GM18507 (cell line): Measurements from ENCODE around the gene CFAP53.
A peak's percentile ranks its signal among the peaks of the same experiment; 100 is the strongest.

ENCODE experiments used
- DNase-seq: peaks from one replicate; pipeline ENCODE4 v3.0.0; 2011; ENCODE audit warnings: low read depth; ENCODE audit not compliant: insufficient read length; ENCODE audit errors: extremely low spot score
- FAIRE-seq: peaks from 2 replicates; lab custom pipeline; 2011; peaks lifted over from hg19 to GRCh38; lab: Jason Lieb, UNC

Gene CFAP53

DNA sequence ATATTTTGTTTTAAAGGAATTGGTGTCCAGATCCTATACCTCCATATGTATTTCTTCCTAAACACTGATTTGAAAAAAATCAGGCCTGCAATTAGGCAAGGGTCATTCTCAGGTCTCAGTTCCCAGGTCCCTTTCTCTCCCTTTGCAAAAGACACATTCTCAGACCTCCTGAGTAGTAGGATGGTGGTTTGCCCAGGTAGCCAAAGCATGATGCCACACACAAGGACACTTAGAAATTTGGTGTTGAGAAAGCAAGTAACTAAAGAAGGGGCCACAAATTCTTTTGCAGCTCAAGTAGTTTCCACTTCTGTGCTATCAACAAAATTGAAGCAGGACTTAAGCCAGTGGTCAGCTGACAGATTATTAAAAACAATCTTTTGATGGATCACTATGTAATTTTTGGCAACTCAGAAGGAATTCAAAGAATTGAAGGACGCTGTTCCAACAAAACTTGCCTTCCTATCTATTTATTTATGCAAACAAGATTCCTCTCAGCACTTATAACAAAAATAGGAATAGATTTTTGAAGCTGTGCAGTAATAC lies 64.7 kb downstream of the CFAP53 start:
- DNase-seq: no peak

DNA sequence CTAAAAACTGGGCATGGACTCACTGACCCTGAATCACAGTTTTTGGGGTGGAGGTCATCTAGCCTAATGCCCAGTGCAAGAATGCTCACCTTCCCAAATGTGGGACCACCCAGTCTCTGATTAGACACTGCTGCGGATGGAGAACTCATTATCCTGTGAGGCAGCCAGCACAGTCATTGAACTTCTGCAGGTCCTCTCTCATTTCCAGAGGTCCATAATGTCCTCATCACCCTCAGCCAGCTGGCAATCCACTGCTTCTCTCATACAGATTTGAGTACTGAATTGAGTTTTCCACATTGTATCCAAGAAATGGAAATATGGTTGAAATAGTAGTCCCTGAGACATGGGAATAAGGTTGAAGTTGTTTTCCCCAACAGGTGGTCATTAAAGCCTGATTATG lies 66.4 kb downstream of the CFAP53 start:
- FAIRE-seq (no peak), DNase-seq (no peak)

More for the DNA sequence above, 64.7 kb downstream of the CFAP53 start:
- FAIRE-seq: no peak

GRCh38 chr18:50199346-50199855 lies 66.9 kb downstream of the CFAP53 start:
- DNase-seq (no peak), FAIRE-seq (no peak)

DNA sequence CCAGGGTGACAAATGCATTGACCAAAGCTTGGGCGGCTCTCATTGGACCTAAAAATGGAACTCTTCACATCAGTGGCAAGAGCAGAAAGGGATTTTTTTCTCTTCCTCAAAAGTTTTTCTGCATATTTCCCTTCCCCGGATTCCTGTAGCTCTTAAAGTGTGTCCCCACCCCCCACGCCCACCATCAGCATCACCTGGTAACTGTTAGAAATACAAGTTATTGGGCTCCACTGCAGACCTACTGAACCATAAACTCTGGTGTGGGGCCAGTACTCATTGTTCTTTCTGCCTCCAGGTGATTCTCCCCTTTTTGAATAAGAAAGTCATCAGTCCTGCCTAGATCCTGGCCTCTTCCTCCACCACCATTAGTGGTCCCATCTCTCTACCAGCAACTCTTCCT lies 70.0 kb downstream of the CFAP53 start:
- FAIRE-seq (no peak), DNase-seq (no peak)

- FAIRE-seq (no peak), DNase-seq (no peak)
These were observed 70.6 kb downstream of the CFAP53 start for GRCh38 chr18:50195689-50196088.

DNA sequence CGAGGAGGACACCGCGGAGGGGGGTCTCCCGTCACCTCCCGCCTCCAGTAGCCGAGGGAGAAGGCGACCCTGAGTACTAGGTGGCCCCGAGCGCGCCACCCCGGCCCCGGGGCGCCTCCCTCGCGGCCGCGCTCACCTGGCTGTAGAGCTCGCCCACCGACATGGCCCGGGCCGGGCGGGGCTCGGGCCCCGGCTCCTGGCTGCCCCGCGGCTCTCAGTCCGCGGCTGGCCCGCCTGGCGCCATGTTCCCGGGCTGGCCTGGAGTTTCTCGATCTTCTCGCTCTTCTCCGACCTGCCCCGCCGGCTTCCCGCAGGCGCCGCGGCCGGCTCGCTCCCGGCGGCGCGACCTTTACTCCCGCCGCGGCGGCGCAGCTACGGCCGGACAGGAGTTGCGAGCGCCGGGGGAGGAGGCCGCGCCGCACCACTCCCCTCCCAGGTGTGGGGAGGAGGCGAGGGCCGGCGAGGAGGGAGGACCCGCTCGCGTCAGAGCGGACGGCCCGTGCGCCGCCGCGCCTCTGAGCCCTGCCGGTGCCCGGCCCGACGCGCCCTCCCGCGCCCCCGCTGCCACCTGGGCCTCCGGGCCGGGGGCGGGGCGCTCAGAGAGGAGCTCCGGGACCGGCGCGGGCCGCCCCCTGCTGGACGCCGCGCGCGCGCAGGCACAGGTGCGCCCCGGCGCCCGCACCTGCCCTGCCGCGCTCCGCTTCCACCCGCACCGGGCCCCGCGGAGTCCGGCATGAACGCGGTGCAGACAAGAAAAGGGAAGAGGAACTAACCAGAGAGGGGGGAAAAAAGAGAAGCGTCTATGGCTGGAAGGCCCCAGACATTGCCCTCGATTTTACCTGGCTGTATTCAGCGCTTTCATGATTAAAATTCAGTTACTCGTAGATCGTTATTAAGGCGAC lies 71.4 kb downstream of the CFAP53 start, which contains the start of gene MYO5B:
Gene MYO5B (minus strand): TSS at position 517 of the 902 bp plus-strand sequence. CDS start 354 bp downstream, at position 163.
- DNase-seq: peak; percentile 54

DNA sequence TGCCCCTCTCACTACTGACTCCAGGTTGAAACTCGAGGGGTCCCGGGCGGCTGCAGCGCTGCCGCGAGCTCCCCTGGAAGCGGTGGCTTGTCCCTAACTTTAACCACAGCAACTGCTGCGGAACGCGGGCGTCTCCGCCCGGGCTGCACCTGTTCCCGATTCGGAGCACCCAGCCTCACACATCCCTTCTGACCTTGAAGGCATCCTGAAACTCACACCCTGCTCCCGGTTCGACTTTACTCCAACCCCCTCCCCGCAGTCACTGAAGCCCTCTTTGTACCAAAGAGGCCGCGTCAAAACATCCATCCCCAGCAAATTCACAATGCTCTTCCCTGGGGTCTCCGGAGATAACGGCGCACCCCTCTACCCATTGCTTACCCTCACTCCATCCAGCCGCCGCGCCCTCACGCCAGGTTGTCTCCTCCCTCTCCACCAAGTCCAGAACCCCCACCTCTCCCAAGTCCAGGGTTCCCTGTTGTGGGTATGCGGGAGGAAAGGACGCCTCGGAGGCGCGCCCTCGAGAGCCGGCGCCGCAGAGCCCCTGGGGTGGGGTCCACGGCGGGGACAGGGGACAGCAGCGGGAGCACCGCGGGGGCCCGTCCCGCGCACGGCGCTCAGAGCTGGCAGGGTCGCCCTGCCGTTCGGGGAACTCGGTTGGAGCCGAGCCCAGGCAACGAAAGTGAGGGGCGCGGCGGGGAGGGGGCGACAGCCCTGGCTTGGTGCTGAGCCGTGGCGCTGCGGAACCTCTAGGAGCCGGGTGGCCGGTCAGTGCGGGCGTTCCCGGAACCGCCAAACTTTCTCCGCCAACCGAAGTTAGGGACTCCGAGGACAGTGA lies 72.3 kb downstream of the CFAP53 start:
- FAIRE-seq: no peak
- DNase-seq: no peak

More for the DNA sequence above, 71.4 kb downstream of the CFAP53 start, which contains the start of gene MYO5B:
- FAIRE-seq: no peak

GRCh38 chr18:50192995-50193795 lies 73.1 kb downstream of the CFAP53 start:
- DNase-seq (no peak), FAIRE-seq (no peak)

DNA sequence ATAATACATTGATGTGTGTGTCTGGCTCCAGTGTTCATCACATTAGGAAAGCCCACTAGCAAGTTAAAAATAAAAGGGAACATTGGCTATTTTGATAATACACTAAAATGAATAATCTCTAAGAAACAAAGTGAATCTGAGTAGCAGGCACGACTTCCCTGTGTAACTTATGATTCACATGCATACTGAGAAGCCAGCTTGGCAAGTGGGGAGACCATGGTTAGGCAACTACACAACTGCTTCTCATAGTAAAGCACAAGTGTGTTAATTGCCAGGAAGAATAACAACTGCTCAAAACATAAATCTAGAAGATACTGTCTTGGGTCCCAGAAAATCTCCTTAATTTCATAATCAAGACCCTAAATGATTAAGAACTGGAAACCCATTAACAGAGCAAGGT lies 75.4 kb downstream of the CFAP53 start:
- DNase-seq: no peak

DNA sequence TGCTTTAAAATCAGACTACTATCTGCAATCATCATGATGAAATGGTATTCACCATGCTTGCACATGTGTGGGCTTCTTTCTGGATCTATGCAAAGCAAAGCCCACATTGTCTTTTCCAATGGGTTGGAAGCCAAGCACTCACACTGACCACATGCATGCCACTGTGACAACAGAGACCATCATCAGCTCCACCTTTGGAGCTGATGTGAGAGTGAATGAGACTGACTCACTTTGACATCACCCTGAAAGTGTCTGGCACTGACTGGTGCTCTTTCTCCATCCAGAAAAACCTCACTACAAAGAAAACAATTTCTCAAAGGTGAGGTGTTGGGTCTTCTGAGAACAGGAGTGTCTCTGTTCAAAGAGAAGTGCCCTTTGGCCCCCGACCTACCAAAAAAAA lies 76.1 kb downstream of the CFAP53 start:
- FAIRE-seq (no peak), DNase-seq (no peak)

More for the DNA sequence above, 75.4 kb downstream of the CFAP53 start:
- FAIRE-seq: no peak

DNA sequence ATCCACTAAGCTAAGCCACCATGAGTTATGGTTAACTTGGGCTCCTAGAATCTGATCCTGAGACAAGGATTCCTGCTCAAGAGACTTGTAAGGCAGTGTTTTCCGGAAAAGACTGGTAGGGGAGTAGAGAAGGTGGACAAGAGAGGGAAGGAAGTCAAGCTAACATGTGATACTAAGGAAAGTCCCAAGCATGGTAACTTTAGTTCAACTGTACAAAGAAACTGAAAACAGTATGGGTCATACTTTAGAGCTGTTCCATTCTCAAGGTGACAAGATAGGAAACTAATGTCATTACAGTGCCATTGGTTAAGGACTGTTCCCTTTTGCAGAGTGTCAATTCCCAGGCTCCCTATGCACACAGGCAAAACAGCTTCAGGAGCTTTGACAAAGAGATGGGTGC lies 77.1 kb downstream of the CFAP53 start:
- FAIRE-seq (peak; percentile 76), DNase-seq (no peak)

GRCh38 chr18:50188652-50189051 lies 77.6 kb downstream of the CFAP53 start:
- FAIRE-seq (no peak), DNase-seq (no peak)

GRCh38 chr18:50187659-50188058 lies 78.6 kb downstream of the CFAP53 start:
- DNase-seq (no peak), FAIRE-seq (no peak)

- FAIRE-seq: no peak
- DNase-seq: no peak
These were observed 79.9 kb downstream of the CFAP53 start for GRCh38 chr18:50186385-50186784.

DNA sequence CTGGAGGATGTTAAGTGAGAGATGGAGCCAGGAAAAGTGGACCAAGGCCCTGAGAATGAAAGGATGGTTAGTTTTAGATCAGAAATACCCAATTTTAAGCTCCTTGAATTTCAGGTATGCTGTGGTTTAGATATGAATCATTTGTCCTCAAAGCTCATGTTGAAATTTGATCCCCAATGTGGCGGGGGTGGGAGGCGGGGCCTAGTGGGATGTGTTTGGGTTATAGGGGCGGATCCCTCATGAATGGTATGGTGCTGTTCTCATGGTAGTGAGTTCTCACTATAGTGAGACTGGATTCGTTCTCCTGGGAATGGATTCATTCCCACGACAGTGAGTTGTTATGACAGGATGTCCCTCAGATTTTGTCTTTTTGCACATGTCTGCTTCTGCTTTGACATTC lies 82.7 kb downstream of the CFAP53 start:
- DNase-seq (no peak), FAIRE-seq (no peak)

DNA sequence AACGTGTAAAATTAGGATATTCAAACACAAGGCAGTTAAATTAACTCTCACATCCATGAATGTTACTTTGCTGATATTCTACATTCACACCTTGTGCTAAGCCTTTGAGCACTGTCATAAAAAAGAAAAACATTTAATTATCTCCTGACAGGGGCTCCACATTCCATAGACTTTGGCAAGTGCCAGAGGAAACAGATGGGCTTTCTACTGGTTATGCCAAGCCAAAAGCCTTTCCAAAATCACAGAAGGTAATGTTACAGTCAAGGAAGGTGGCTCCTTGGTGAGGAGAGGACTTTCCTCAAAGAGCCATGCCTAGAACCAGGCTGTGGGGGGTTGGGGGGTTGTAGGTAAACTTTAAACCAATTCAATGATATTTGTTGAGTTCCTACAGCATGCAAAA lies 83.8 kb downstream of the CFAP53 start:
- FAIRE-seq (no peak), DNase-seq (no peak)

DNA sequence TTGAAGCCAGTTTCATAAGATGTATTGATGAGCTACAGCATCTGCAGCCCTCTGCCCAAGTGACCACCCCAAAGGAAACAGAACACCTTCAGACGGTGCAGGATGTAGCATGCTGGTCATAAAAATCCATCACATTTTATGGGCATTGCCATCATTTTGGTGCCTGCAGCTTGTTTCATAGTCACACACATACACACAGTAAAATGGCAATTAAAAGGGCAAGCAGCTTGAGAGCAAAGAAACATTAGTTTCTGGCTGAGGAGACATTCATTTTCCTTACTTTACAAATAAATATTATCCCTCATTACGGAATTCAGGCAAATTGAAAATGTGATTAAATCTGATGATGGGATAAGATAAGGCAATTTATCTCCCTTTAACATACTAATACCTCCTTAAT lies 84.7 kb downstream of the CFAP53 start:
- no peak for FAIRE-seq

DNA sequence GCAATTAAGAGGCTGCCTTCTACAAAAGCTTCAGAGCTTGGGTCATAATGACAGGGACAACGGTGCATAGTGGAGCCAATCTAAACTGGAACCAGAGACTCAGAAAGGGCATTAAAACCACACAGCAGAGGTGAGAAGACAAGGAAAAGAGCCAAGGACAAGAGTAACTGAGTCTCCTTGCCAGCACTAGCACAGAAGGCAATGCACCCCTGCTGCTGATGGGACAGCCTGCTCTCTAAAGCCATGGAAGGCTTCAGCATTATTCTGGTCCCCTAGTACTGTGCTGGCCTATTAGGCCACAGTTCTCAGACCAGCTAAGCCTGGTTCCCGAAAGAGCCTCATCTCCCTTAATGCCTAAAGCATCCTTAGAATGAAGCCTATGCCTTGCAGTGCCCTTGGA lies 86.8 kb downstream of the CFAP53 start:
- FAIRE-seq (no peak), DNase-seq (no peak)

More for the DNA sequence above, 84.7 kb downstream of the CFAP53 start:
- DNase-seq: no peak
